Measurements from ENCODE around the gene TCEAL8.
"Not testable (repeated sequence)": the region's sequence is repeated elsewhere in the genome, so short reads cannot be mapped to it uniquely, and the experiment has no call there.

The TCEAL8 gene

GRCh38 chrX:103254921-103255493, at the start of gene TCEAL8:
Gene TCEAL8 (minus strand): TSS chrX:103255155. CDS start chrX:103253979, 1,176 bp downstream.
- peak; percentile 36 for DNase-seq (ENCODE audit: low spot score)

DNA sequence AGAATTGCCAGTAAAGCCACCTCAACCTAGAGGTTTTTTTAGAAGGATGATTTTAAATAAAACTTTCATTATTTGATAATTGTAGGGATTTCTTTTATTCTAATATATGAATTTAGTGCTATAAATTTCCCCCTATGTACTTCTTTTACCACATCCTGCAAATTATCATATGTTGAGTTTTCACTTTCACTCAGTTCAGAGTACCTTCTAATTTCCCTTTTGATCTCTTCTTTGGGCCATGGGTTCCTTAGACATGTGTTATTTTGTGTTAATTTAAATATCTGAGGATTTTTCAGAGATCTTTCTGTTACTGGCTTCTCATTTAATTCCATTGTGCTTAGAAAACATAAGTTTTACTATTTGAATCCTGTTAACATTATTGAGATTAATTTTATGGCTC, 49.8 kb upstream of the TCEAL8 start:
- no peak for DNase-seq (ENCODE audit: low spot score)

- DNase-seq (ENCODE audit: low spot score) = no peak
Measured at GRCh38 chrX:103293118-103293517, 38.2 kb upstream of the TCEAL8 start.

DNA sequence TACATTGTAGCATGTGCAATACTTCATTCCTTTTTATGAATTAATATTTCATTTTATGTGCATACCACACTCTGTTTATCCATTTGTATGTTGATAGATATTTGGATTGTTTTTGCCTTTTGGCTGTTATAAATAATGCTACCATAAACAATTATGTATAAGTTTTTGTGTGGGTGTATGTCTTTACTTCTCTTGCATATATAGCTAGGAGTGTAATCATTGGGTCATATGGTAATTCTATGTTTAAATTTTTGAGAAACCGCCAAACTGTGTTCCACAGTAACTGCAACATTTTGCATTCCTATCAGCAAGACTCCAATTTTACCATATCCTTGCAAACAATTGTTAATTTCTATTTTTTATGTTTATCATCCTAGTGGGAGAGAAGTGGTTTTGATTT, 24.7 kb upstream of the TCEAL8 start:
- no peak for DNase-seq (ENCODE audit: low spot score)

DNA sequence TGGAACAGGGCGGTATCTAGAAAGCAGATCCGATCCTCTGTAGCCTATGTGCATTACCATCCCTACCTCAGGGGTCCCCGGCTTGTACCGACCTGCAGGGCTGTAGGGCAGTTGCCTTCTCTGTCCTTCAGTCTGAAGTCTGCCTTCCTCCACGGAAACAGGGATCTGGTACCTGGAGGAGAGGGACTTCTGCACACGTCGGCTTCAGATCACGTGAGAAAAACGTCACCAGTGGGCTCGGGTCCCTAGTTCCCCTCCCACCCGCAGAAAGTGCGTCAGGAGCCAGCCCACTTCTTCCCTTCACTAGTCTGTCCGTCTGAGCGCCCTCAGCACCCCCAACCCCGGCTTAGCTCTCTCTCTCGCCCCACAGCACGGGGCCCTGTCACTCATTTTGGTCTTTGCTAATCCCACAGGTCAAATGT, 21.6 kb upstream of the TCEAL8 start, which contains the start of gene TCEAL5:
Gene TCEAL5, minus strand, starts transcription at position 170 of the 422 bp plus-strand sequence. CDS start 2,187 bp downstream, outside the sequence.
- DNase-seq (ENCODE audit: low spot score) = no peak

- DNase-seq (ENCODE audit: low spot score) = no peak
Measured at GRCh38 chrX:103275947-103276567, 21.1 kb upstream of the TCEAL8 start.

DNA sequence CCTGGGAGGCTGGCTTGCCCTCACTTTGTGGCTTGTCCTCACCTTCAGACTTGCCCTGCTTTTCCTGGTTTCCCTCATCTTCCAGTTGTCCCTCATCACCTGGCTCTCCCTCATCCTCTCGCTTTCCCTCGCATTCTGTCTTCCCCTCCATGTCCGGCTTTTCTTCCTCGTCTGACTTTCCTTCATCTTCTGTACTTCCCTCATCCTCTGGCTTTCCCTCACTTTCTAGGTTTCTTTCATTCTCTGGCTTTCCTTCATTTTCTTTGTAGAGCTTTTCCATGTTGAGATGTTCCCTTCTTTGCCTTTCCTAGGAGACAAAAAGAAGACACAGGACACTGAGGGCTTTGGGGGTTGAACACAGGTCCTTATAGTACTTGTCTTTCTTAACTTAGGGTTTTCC, 19.3 kb upstream of the TCEAL8 start:
- DNase-seq (ENCODE audit: low spot score) = no peak

DNA sequence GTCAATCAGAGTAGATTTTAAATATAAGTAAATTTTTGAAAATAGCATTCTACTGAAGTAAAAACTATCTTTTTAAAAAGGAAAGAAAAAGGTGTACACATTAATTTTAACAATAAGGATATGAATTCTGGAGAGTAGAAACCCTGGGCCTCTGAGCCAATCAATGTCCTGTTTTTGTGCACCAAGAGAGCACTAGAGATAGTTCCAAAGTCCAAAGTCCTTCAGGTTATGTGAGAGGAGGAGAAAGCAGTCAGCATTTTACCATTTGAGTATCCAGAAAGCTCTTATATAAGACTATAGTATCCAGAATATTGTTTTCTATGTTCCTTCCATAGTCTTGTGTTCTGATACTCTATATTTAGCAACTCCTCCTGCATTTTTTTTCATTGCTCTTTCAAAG, 3.3 kb upstream of the TCEAL8 start:
- no peak for DNase-seq (ENCODE audit: low spot score)

DNA sequence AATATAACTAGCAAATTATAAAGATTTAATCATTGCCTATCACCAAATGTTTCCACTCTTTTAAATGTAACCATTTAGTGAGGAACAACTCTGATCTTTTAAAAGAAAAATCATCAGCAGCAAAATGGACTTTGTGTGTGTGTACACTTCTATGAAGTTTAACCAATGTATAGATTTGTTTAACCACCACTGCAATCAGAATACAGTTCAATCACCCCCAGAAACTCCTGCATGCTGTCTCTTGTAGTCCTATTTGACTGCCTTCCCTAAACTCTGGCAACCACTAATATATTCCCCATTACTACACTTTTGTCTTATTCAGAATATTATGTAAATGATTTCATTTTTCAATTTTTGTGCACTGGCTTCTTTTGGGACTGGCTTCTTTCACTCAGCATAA, 1.7 kb upstream of the TCEAL8 start:
- no peak for DNase-seq (ENCODE audit: low spot score)

DNA sequence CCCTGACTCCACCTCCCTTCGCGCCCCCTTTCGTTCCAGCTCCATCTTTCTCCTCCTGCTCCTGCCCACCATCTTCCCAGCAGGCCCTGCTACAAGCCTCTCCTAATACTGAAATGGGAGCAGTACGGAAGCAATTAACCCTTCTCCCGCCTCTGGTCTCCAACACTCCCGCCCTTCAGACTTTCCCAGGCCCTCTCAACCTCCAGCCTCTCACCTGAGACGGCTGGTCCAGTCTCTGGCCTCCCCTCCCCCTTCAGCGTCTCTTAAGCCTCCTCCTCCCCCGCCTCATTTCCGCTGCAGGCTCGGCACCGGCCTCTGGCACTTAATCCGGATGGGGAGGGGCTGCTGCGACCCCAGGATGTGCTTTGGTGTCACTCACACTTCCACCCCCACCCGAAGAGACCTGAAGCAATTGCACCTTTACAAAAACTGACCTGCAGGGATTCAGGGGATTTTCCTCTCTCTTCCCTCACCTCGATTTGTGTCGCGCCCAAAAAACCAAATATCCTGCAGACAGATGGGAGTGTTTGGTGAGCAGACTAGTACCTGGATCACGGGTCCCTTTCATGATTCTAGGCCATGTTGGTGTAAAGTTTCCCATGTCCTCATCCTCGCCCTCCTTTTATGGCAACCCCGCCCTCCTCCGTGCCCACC, 657 bp downstream of the TCEAL8 start:
- no peak for DNase-seq (ENCODE audit: low spot score)

DNA sequence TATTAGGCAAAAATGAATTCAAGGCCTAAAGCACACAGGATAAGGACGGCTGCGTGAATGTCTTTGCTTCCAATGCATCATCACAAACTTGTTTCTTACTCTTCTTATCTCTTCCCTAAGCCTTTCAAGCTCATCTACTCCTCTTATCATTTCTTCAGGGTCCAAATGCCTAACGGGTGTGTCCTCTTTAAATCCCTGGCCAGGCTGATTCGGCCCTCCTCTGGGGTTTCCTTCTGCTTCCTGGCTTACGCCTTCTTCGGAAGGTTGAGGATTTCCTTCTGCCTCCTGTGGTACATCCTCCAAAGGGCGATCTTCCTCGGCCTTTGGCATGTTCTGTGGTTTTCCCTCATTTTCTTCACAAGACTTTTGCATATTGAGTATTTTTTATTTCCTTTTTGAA, 1.3 kb downstream of the TCEAL8 start:
- DNase-seq (ENCODE audit: low spot score) = peak; percentile 15

DNA sequence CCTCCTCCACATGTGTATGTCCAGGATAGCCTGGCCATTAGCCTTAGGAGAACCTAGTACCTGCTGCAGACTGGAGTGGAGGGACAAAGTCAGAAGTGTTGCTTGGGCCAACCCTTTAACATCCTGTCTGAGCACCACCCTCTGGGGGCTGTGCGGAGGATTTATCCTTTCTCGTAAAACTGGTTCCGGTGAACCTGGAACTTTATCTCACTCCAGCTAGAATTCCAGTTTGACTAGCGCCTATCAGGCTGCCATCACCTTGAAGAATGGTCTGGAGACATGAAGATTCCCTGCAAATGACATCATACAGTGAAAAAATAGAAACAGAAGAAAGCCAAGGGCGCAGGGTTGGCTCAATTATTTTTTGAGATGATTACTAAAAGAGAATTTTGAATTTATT, 4.0 kb downstream of the TCEAL8 start:
- no peak for DNase-seq (ENCODE audit: low spot score)

DNA sequence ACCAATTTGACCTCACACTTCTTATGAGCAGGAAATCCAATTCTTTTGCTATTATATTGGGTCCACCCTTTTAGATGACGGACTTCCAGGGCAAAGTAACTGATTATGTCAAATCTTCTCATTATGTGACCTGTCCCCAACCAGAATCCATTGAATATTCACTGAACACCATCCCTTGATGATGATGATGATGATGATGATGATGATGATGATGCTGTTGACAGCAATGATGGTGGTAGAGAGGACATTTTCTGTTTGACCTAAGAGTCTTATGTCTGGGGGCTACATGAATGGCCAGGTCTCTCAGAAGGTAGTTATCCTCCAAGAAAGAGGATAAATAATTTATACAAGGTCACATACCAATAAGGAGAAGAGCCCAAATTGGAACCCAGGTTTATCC, 5.2 kb downstream of the TCEAL8 start:
- no peak for DNase-seq (ENCODE audit: low spot score)

DNA sequence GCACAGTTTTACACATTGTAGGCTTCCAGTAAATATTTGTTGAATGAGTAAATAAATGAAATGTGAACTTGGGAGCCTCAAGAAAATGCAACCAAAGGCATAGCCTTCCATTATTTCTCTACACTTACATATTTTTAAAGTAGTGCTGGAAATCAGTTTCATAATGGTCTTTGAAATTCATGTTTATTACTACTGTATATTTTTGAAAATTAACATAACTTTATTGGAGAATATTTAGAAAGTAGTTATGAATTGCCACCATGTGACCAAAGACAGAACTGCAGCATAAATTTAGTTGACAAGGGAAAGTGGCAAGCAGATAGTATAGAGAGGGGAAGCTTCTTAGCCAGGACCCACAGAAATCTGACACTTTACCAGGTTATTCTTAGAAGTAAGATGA, 6.4 kb downstream of the TCEAL8 start:
- DNase-seq (ENCODE audit: low spot score) = peak; percentile 4

DNA sequence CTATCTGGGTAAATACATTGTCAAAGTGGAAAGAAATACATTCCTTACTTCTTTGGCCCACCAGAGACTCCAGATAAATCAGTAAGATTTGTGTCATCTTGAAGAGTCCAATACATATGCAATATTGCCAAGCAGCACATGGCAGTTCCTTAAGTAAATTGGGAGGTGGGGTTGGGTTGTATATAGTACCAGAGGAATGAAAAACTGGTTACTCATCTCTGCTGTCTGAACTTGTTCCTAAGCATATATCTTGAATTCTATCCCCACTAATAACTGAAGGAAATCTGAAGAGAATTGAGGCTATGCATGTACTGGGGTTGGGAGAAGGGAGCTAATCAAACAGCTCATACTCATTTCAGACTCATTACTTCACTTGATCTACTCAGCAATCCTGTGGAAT, 14.8 kb downstream of the TCEAL8 start:
- DNase-seq (ENCODE audit: low spot score) = no peak

DNA sequence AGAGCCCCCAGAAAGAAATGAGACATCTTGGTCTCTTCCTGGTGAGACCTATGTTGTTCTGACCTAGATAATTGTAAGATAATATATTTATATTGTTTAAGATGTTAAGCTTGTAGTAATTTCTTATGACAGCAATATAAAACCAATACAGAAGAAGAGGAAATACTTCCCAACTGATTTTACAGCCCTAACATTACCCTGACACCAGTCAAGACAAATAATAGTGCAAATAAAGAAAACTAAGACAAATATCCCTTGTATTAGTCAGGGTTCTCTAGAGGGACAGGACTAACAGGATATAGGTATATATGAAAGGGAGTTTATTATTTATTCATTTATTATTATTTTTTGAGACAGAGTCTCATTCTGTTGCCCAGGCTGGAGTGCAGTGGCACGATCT, 18.7 kb downstream of the TCEAL8 start:
- DNase-seq (ENCODE audit: low spot score) = no peak

- not testable (repeated sequence) for DNase-seq (ENCODE audit: low spot score)
Measured at GRCh38 chrX:103235608-103236007, 19.3 kb downstream of the TCEAL8 start.

DNA sequence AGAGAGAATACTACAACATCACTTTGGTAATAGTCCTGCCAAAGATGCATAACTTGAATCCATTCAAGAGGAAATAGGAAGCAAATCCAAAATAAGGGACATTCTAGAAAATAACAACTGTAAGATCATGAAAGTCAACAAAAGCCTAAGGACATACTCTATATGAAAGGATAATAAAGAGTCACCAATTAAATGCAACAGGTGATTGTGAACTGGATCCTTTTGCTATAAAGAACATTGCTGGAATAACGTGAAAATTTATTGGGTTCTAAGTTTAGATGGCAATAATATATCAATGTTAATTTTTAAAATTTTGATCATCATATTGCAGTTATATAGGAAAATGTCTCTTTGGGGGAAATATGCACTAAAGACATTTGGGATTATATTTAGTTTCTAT, 20.1 kb downstream of the TCEAL8 start:
- no peak for DNase-seq (ENCODE audit: low spot score)

GRCh38 chrX:103233263-103233662, 21.7 kb downstream of the TCEAL8 start:
- no peak for DNase-seq (ENCODE audit: low spot score)

DNA sequence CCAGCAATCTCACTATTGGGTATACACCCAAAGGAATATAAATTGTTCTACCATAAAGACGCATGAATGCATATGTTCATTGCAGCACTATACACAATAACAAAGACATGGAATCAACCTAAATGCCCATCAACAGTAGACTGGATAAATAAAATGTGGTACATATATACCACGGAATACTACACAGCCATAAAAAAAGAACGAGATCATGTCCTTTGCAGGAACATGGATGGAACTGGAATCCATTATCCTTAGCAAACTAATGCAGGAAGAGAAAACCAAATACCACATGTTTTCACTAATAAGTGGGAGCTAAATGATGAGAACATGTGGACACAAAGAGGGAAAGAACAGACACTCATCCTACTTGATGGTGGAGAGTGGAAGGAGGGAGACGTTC, 29.0 kb downstream of the TCEAL8 start:
- DNase-seq (ENCODE audit: low spot score) = not testable (repeated sequence)

DNA sequence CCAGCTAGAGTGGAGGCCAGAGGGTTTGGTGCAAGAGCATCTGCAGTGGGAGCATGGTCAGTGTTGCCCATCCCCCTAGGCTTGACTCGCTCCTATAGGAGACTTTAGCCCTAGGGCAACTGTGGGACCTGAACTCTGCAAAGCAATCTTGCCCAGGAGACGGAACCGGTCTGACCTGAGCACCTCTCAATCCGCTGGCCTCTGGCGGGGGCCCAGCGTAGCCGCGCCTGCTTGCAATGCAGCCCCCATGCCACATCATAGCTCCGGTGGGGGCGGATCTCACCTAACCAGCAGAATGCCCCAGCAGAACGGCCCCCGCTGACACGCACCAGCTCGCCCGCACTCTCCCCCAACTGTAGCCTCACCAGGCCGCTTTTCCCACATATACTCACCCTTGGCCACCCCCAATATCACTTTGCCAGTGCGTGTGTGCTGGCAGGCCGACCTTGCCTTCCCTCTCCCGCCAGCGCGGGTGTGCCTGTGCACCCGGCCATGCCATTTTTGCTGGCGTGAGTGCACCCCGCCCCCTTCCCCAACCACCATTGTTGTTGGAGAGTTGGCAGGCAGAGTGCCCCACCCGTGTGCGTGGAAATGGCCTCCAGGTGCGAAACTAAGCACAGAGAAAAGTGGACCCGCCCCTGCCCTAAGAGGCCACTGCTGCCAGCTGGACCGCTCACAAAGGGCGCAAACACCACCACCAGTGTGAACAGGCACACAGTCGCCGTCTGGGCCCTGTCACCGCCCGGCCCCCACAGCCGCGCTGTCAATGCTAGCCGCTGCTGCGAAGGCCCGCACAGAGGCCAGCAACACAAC, 34.2 kb downstream of the TCEAL8 start:
- no peak for DNase-seq (ENCODE audit: low spot score)

- DNase-seq (ENCODE audit: low spot score) = no peak
Measured at GRCh38 chrX:103215425-103215991, 39.4 kb downstream of the TCEAL8 start.
